Adipocyte (in vitro differentiated cells): Measurements from ENCODE around the gene ARHGEF1.

Source experiments
- DNase-seq: peaks from one replicate; pipeline ENCODE4 v3.0.0-alpha.2; 2015; ENCODE audit warnings: low read depth
- H3K27me3 ChIP-seq: replicated peaks from 2 replicates; pipeline ENCODE4 v1.7.0; 2013; ENCODE audit warnings: mild to moderate bottlenecking, low read length, moderate library complexity; ENCODE audit not compliant: control insufficient read depth, insufficient read depth
- H3K36me3 ChIP-seq: 2 replicates; pipeline ENCODE4 v1.7.0; 2013; ENCODE audit warnings: low read length, mild to moderate bottlenecking, moderate library complexity; ENCODE audit not compliant: control insufficient read depth, insufficient read depth, severe bottlenecking
- H3K4me1 ChIP-seq: 2 replicates; pipeline ENCODE4 v1.7.0; 2013; ENCODE audit warnings: mild to moderate bottlenecking, low read length, moderate library complexity; ENCODE audit not compliant: control insufficient read depth, insufficient read depth
- H3K4me3 ChIP-seq: 2 replicates; pipeline ENCODE4 v1.7.0; 2013; ENCODE audit warnings: mild to moderate bottlenecking, low read length, moderate library complexity
- H3K9ac ChIP-seq: 2 replicates; pipeline ENCODE4 v1.7.0; 2013; ENCODE audit warnings: mild to moderate bottlenecking, low read length, moderate library complexity
- H3K9me3 ChIP-seq: 2 replicates; pipeline ENCODE4 v1.7.0; 2013; ENCODE audit warnings: mild to moderate bottlenecking, low read length, moderate library complexity; ENCODE audit not compliant: control insufficient read depth

The ARHGEF1 gene, protein sequence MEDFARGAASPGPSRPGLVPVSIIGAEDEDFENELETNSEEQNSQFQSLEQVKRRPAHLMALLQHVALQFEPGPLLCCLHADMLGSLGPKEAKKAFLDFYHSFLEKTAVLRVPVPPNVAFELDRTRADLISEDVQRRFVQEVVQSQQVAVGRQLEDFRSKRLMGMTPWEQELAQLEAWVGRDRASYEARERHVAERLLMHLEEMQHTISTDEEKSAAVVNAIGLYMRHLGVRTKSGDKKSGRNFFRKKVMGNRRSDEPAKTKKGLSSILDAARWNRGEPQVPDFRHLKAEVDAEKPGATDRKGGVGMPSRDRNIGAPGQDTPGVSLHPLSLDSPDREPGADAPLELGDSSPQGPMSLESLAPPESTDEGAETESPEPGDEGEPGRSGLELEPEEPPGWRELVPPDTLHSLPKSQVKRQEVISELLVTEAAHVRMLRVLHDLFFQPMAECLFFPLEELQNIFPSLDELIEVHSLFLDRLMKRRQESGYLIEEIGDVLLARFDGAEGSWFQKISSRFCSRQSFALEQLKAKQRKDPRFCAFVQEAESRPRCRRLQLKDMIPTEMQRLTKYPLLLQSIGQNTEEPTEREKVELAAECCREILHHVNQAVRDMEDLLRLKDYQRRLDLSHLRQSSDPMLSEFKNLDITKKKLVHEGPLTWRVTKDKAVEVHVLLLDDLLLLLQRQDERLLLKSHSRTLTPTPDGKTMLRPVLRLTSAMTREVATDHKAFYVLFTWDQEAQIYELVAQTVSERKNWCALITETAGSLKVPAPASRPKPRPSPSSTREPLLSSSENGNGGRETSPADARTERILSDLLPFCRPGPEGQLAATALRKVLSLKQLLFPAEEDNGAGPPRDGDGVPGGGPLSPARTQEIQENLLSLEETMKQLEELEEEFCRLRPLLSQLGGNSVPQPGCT

GRCh38 chr19:41882568-41883462 is at the start of gene ARHGEF1:
Gene ARHGEF1 (plus strand): TSS chr19:41883184. CDS start chr19:41888083, 4,899 bp downstream.
- Histone ChIP-seq H3K9ac (peak within 1 kb of the TSS; percentile 96), H3K27me3 (no peaks in the 10 kb centered on the region), H3K9me3 (no peaks in the 10 kb centered on the region), H3K4me1 (peaks cover 17% of the 10 kb centered on the region), H3K36me3 (no peaks in the 10 kb centered on the region), H3K4me3 (peak within 1 kb of the TSS; percentile 99)
- peak; percentile 58 for DNase-seq

GRCh38 chr19:41837981-41838708 is 44.8 kb upstream of the ARHGEF1 start:
- H3K36me3 ChIP-seq: no peaks in the 10 kb centered on the region
- no peak for DNase-seq
- H3K27me3 ChIP-seq: peaks cover 57% of the 10 kb centered on the region
- H3K9me3 ChIP-seq: no peaks in the 10 kb centered on the region
- H3K9ac ChIP-seq: no peak overlapping the region
- no peak overlapping the region for H3K4me3 ChIP-seq
- H3K4me1 ChIP-seq: no peaks in the 10 kb centered on the region

GRCh38 chr19:41839211-41839610 is 43.8 kb upstream of the ARHGEF1 start:
- no peaks in the 10 kb centered on the region for H3K4me1 ChIP-seq
- no peak for DNase-seq
- H3K36me3 ChIP-seq: no peaks in the 10 kb centered on the region
- H3K4me3 ChIP-seq: no peak overlapping the region
- H3K27me3 ChIP-seq: peaks cover 63% of the 10 kb centered on the region
- H3K9ac ChIP-seq: no peak overlapping the region
- H3K9me3 ChIP-seq: no peaks in the 10 kb centered on the region

GRCh38 chr19:41843371-41843770 is 39.6 kb upstream of the ARHGEF1 start:
- Histone ChIP-seq H3K9ac (no peak overlapping the region), H3K36me3 (no peaks in the 10 kb centered on the region), H3K9me3 (no peaks in the 10 kb centered on the region), H3K4me3 (no peak overlapping the region), H3K4me1 (no peaks in the 10 kb centered on the region), H3K27me3 (peaks cover 37% of the 10 kb centered on the region)
- no peak for DNase-seq

DNA sequence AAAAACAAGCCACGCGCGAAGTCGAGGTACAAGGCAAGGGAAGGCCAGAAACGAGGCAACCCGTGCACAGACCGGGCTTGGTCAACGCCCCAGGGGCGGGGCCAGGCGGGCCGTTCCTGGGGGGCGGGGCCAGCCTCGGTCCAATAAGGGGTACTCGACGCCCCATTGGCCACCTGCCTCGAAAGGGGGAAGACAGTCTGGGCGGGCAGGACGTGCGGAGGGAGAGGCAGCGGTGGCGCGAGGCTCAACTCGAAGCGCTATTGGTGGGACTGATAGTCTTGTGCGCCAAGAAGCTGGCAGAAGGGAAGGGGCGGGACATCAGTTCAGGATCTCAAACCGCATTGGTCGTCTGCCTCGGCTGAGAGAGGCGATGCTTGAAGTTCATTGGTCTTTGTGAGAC is 38.4 kb upstream of the ARHGEF1 start, which contains the start of gene LYPD4:
LYPD4 (minus strand) TSS at position 83 of the 400 bp plus-strand sequence. CDS start 5,398 bp downstream, outside the sequence.
- Histone ChIP-seq H3K36me3 (no peaks in the 10 kb centered on the region), H3K9me3 (no peaks in the 10 kb centered on the region), H3K27me3 (peaks cover 38% of the 10 kb centered on the region), H3K4me1 (no peaks in the 10 kb centered on the region), H3K4me3 (no peak within 1 kb of the TSS), H3K9ac (no peak within 1 kb of the TSS)
- DNase-seq: no peak

GRCh38 chr19:41845001-41845050 is 38.2 kb upstream of the ARHGEF1 start, which contains the start of gene DMRTC2:
Gene DMRTC2 (plus strand): TSS chr19:41845042. CDS start chr19:41847429, 2,387 bp downstream.
- Histone ChIP-seq H3K9me3 (no peaks in the 10 kb centered on the region), H3K4me1 (no peaks in the 10 kb centered on the region), H3K4me3 (no peak within 1 kb of the TSS), H3K27me3 (peaks cover 39% of the 10 kb centered on the region), H3K36me3 (no peaks in the 10 kb centered on the region), H3K9ac (no peak within 1 kb of the TSS)
- DNase-seq: no peak

- peaks cover 39% of the 10 kb centered on the region for H3K27me3 ChIP-seq
- DNase-seq: no peak
- H3K4me3 ChIP-seq: no peak overlapping the region
- H3K9ac ChIP-seq: no peak overlapping the region
- no peaks in the 10 kb centered on the region for H3K9me3 ChIP-seq
- H3K4me1 ChIP-seq: no peaks in the 10 kb centered on the region
- no peaks in the 10 kb centered on the region for H3K36me3 ChIP-seq
These were observed 37.9 kb upstream of the ARHGEF1 start for GRCh38 chr19:41845051-41845590.

DNA sequence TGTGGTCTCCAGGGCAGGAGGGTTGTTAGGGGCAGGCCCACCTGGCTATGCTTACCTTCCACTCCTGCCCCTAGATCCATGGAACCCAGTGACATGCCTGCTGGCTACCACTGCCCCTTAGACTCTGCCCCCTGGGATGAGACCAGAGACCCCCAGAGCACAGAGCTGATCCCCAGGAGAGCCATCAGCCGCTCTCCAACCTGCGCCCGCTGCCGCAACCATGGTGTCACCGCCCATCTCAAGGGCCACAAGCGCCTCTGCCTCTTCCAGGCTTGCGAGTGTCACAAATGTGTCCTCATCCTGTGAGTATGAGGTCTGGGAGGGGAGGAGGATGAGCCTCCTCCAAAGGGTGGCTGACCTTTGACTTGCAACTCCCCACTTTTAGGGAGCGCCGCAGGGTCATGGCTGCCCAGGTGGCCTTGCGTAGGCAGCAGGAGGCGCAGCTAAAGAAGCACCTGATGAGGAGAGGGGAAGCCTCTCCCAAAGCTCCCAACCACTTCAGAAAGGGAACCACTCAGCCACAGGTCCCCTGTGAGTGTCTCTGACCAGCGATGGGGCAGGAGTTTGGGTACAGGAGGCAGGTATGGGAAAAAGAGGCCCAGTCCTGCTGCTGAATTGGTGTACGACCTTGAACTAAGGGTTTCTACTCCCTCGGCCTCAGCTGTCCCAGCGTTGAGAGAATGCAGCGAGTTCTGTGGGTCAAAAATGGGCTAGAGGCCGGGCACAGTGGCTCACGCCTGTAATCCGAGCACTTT is 35.5 kb upstream of the ARHGEF1 start:
- no peak overlapping the region for H3K4me3 ChIP-seq
- H3K36me3 ChIP-seq: no peaks in the 10 kb centered on the region
- H3K27me3 ChIP-seq: peaks cover 54% of the 10 kb centered on the region
- DNase-seq: no peak
- no peak overlapping the region for H3K9ac ChIP-seq
- H3K4me1 ChIP-seq: no peaks in the 10 kb centered on the region
- no peaks in the 10 kb centered on the region for H3K9me3 ChIP-seq

- peaks cover 63% of the 10 kb centered on the region for H3K27me3 ChIP-seq
- H3K9ac ChIP-seq: no peak overlapping the region
- DNase-seq: no peak
- H3K4me1 ChIP-seq: no peaks in the 10 kb centered on the region
- no peak overlapping the region for H3K4me3 ChIP-seq
- no peaks in the 10 kb centered on the region for H3K36me3 ChIP-seq
- H3K9me3 ChIP-seq: no peaks in the 10 kb centered on the region
These were observed 34.3 kb upstream of the ARHGEF1 start for GRCh38 chr19:41848666-41849065.

GRCh38 chr19:41849067-41849466 is 33.9 kb upstream of the ARHGEF1 start:
- no peak overlapping the region for H3K9ac ChIP-seq
- DNase-seq: no peak

More at GRCh38 chr19:41849067-41849466, 33.9 kb upstream of the ARHGEF1 start:
- H3K4me1 ChIP-seq: no peaks in the 10 kb centered on the region
- no peaks in the 10 kb centered on the region for H3K9me3 ChIP-seq
- peaks cover 63% of the 10 kb centered on the region for H3K27me3 ChIP-seq
- H3K4me3 ChIP-seq: no peak overlapping the region
- no peaks in the 10 kb centered on the region for H3K36me3 ChIP-seq
